HG02973 (cell line): ENCODE results near the gene RAB8B.

Experiments used
- ATAC-seq: cut with Tn5 transposase; IDR thresholded peaks from one replicate; pipeline ENCODE4 v1.9.1; 2021; ENCODE audit warnings: moderate library complexity; ENCODE audit not compliant: unreplicated experiment

Gene RAB8B

GRCh38 chr15:63301088-63301487, 111.7 kb downstream of the RAB8B start:
- ATAC-seq: no peak

GRCh38 chr15:63305260-63305659, 115.9 kb downstream of the RAB8B start:
- no peak for ATAC-seq

- ATAC-seq: no peak
These were observed 117.2 kb downstream of the RAB8B start for GRCh38 chr15:63306492-63307073.

GRCh38 chr15:63308491-63308890, 119.1 kb downstream of the RAB8B start:
- no peak for ATAC-seq

- no peak for ATAC-seq
These were observed 119.5 kb downstream of the RAB8B start for GRCh38 chr15:63308947-63309346.

GRCh38 chr15:63310646-63311045, 121.2 kb downstream of the RAB8B start:
- ATAC-seq: no peak

GRCh38 chr15:63312286-63312685, 122.9 kb downstream of the RAB8B start:
- no peak for ATAC-seq

- no peak for ATAC-seq
These were observed 124.4 kb downstream of the RAB8B start for GRCh38 chr15:63313825-63314224.

GRCh38 chr15:63314409-63314808, 125.0 kb downstream of the RAB8B start:
- ATAC-seq: no peak
